Endothelial cell of umbilical vein (primary cell): Measurements from ENCODE around the gene TMEM108. TPM values are rescaled to one million over a fixed set of nuclear protein-coding genes. Genes with fewer than 3 reads are reported as not detected.

Experiments
- BruUV-seq: library from RNA; stranded (reverse); fragments of 400-500 nt; replicated peaks from 2 replicates; lab custom pipeline; 2021; lab: Mats Ljungman, UMichigan
- CTCF ChIA-PET: fragments of 300-600, 350-600 bp; sonication (Branson Sonifier 250); formaldehyde crosslinking; loops from one replicate; lab custom pipeline; 2021; ENCODE audit warnings: antibody characterized with exemption, inconsistent platforms; lab: Charles Lee
- POLR2A ChIA-PET: fragments of 300-600, 350-600 bp; sonication (Branson Sonifier 250); formaldehyde crosslinking; loops from one replicate; lab custom pipeline; 2021; ENCODE audit warnings: antibody characterized with exemption, inconsistent platforms; lab: Charles Lee
- DNase-seq: peaks from one replicate; pipeline ENCODE4 v3.0.0-alpha.2; 2011; ENCODE audit warnings: low read depth, low spot score
- FAIRE-seq: peaks from 2 replicates; lab custom pipeline; 2011; peaks lifted over from hg19 to GRCh38; lab: Jason Lieb, UNC
- H2AFZ ChIP-seq: 2 replicates; pipeline ENCODE4 v1.6.0; 2012; ENCODE audit warnings: low read depth, low read length, control low read depth, inconsistent platforms
- H3K27ac ChIP-seq: 2 replicates; pipeline ENCODE4 v1.5.1; 2011; ENCODE audit warnings: low read depth, mild to moderate bottlenecking, control low read depth, low read length, moderate library complexity; ENCODE audit not compliant: insufficient read depth
- H3K27me3 ChIP-seq, 2 experiments: 2 replicates each; pipeline versions ENCODE4 v1.6.0 to v1.6.1; 2011; ENCODE audit warnings: low read length in 2 of 2, mixed read lengths in 1 of 2; ENCODE audit not compliant: control insufficient read depth in 2 of 2, insufficient read depth in 2 of 2
- H3K36me3 ChIP-seq, 2 experiments: 2 replicates in 1 of 2; 3 replicates in 1 of 2; pipeline ENCODE4 v1.5.1; 2011; ENCODE audit warnings: low read length in 2 of 2, mild to moderate bottlenecking in 1 of 2, moderate library complexity in 1 of 2; ENCODE audit not compliant: control insufficient read depth in 2 of 2, insufficient read depth in 2 of 2; ENCODE audit errors: extremely low read depth in 1 of 2
- H3K4me1 ChIP-seq: 3 replicates; pipeline ENCODE4 v1.5.1; 2011; ENCODE audit warnings: mild to moderate bottlenecking, low read length; ENCODE audit not compliant: control insufficient read depth, insufficient read depth; ENCODE audit errors: extremely low read depth
- H3K4me2 ChIP-seq: 2 replicates; pipeline ENCODE4 v1.6.1; 2011; ENCODE audit warnings: low read length, control low read depth, mixed read lengths; ENCODE audit not compliant: insufficient read depth
- H3K4me3 ChIP-seq, 3 experiments: fragments of 200-600 bp in 1 of 3; sonication (generic), shearing (Covaris generic) in 1 of 3; replicated peaks in 1 of 3; 2 replicates each; pipeline ENCODE4 v1.5.1; 2011 to 2016; ENCODE audit warnings: control low read depth in 3 of 3, low read length in 3 of 3, mild to moderate bottlenecking in 2 of 3, inconsistent platforms in 1 of 3, low read depth in 1 of 3, moderate library complexity in 1 of 3; ENCODE audit not compliant: insufficient read depth in 1 of 3
- H3K79me2 ChIP-seq: 2 replicates; pipeline ENCODE4 v1.6.0; 2012; ENCODE audit warnings: low read length, inconsistent platforms; ENCODE audit not compliant: control insufficient read depth, insufficient read depth
- H3K9ac ChIP-seq: replicated peaks from 2 replicates; pipeline ENCODE3; 2011; ENCODE audit warnings: low read length, control low read depth; ENCODE audit not compliant: insufficient read depth; ENCODE audit errors: extremely low read depth
- H3K9me1 ChIP-seq: replicated peaks from 3 replicates; pipeline ENCODE4 v1.6.0; 2011; ENCODE audit warnings: mild to moderate bottlenecking, low read length; ENCODE audit not compliant: control insufficient read depth, insufficient read depth; ENCODE audit errors: extremely low read depth
- H3K9me3 ChIP-seq: replicated peaks from 2 replicates; pipeline ENCODE4 v1.5.1; 2012; ENCODE audit warnings: low read length, inconsistent platforms; ENCODE audit not compliant: control insufficient read depth, insufficient read depth
- H4K20me1 ChIP-seq: replicated peaks from 2 replicates; pipeline ENCODE3; 2011; ENCODE audit warnings: mild to moderate bottlenecking, low read length; ENCODE audit not compliant: control insufficient read depth, insufficient read depth; ENCODE audit errors: extremely low read depth
- CTCF ChIP-seq, 2 donors: IDR thresholded peaks; 1 replicate in 1 of 2; 2 replicates in 1 of 2; pipeline ENCODE4 v1.5.1; 2011; ENCODE audit warnings: low read length in 2 of 2, mild to moderate bottlenecking in 2 of 2, moderate library complexity in 2 of 2, control low read depth in 1 of 2, inconsistent platforms in 1 of 2, low read depth in 1 of 2; ENCODE audit not compliant: insufficient read depth in 1 of 2; ENCODE audit errors: extremely low read depth in 1 of 2
- EZH2 ChIP-seq: IDR thresholded peaks from 2 replicates; pipeline ENCODE4 v1.6.1; 2012; ENCODE audit warnings: borderline replicate concordance, low read depth, mild to moderate bottlenecking, moderate library complexity, low read length, inconsistent platforms; ENCODE audit not compliant: severe bottlenecking
- FOS ChIP-seq: IDR thresholded peaks from 2 replicates; pipeline ENCODE4 v1.6.1; 2011; ENCODE audit warnings: mild to moderate bottlenecking, low read length, moderate library complexity, borderline replicate concordance; ENCODE audit not compliant: insufficient read depth
- JUN ChIP-seq: IDR thresholded peaks from 2 replicates; pipeline ENCODE4 v1.6.1; 2011; ENCODE audit warnings: borderline replicate concordance, low read depth; ENCODE audit not compliant: insufficient read length, insufficient read depth
- POLR2AphosphoS5 ChIP-seq: IDR thresholded peaks from 2 replicates; pipeline ENCODE4 v1.6.1; 2012; ENCODE audit warnings: low read depth, mild to moderate bottlenecking, control low read depth, low read length, moderate library complexity; ENCODE audit not compliant: insufficient read depth
- dilution Hi-C: fragments of 300-500 bp; cut with MboI; formaldehyde crosslinking; loops from one replicate; pipeline ENCODE4 v1.15.0; 2019; ENCODE audit warnings: low sequenced_read_pairs; ENCODE audit not compliant: extremely low pct_ligation_motif_present
- intact Hi-C: fragments of 100-400 bp; cut with micrococcal nuclease; formaldehyde crosslinking; loops from one replicate; pipeline ENCODE4 v1.10.0; 2022
- polyA plus RNA-seq, 4 experiments: library from polyadenylated mRNA; depleted of rRNA in 3 of 4; stranded (reverse) in 3 of 4; unstranded in 1 of 4; fragments of >200 nt; gene quantifications; 2 replicates each; pipeline versions ENCODE4 v1.2.1 to v1.2.3, GENCODE V29; 2011 to 2012; ENCODE audit warnings: missing spikeins in 1 of 4
- total RNA-seq: library from RNA; stranded (reverse); gene quantifications from 2 replicates; pipeline ENCODE4 v1.2.3, GENCODE V29; 2021

The TMEM108 gene
- total and polyA plus RNA-seq, 2 donors (not counting 3 experiments of a cell fraction or from before 2014, with no cell fraction given) = 0.40 to 1.1 TPM

- intact Hi-C loops (no loop called here), dilution Hi-C loops (no loop called here)
- DNase-seq = no peak
- no peak overlapping the region for H2AFZ ChIP-seq
- H3K79me2 ChIP-seq = no peaks in the 10 kb centered on the region
- H3K36me3 ChIP-seq = no peaks in the 10 kb centered on the region
- no peaks in the 10 kb centered on the region for H3K9me3 ChIP-seq
- no TSS peak for BruUV-seq
- no peak overlapping the region for H3K4me2 ChIP-seq
- POLR2A ChIA-PET = no interaction called here
- H3K27me3 ChIP-seq = no peaks in the 10 kb centered on the region
- no peaks in the 10 kb centered on the region for H3K4me1 ChIP-seq
- CTCF ChIA-PET = interaction anchor here (0.6 to 1.4 kb wide), 4 partner anchors 16 to 660 kb away, joined by 3 read pairs; no protein-coding TSS in a partner anchor
- no peak for TF ChIP-seq CTCF (IDR thresholded peaks at IDR 0.05; ENCODE audit: extremely low read depth in 1 of 2, insufficient read depth in 1 of 2, low read depth in 1 of 2, low read length in 2 of 2)
- TF ChIP-seq FOS = no peak
- no peak for TF ChIP-seq JUN
- no peak for TF ChIP-seq EZH2
- TF ChIP-seq POLR2AphosphoS5 = no peak
- H3K4me3 ChIP-seq = no peak overlapping the region
- H3K9me1 ChIP-seq = no peaks in the 10 kb centered on the region
- no peak overlapping the region for H3K9ac ChIP-seq
- FAIRE-seq = no peak
- no peak overlapping the region for H3K27ac ChIP-seq
- H4K20me1 ChIP-seq = no peaks in the 10 kb centered on the region
These were observed 149.7 kb downstream of the TMEM108 start for GRCh38 chr3:133187870-133188379.
